GM18507 (cell line): ENCODE data around the gene ZNF571.

ENCODE experiments used
- DNase-seq: peaks from one replicate; pipeline ENCODE4 v3.0.0; 2011; ENCODE audit warnings: low read depth; ENCODE audit not compliant: insufficient read length; ENCODE audit errors: extremely low spot score
- FAIRE-seq: peaks from 2 replicates; lab custom pipeline; 2011; peaks lifted over from hg19 to GRCh38; lab: Jason Lieb, UNC

Gene ZNF571

GRCh38 chr19:37594304-37594981 is at the start of gene ZNF571, which contains the start of gene ZNF540:
ZNF571 (minus strand) TSS chr19:37594792; CDS start chr19:37586676, 8,116 bp downstream.
ZNF540 (plus strand) TSS chr19:37594876; CDS start chr19:37598448, 3,572 bp downstream.
- DNase-seq (peak; percentile 71), FAIRE-seq (peak; percentile 96)

- no peak for FAIRE-seq
- DNase-seq: no peak
Measured at GRCh38 chr19:37635076-37636056, 40.8 kb upstream of the ZNF571 start.

GRCh38 chr19:37594982-37595382 is 390 bp upstream of the ZNF571 start:
- no peak for DNase-seq
- peak; percentile 38 for FAIRE-seq

GRCh38 chr19:37593996-37594303 is 642 bp downstream of the ZNF571 start:
- DNase-seq (no peak), FAIRE-seq (peak; percentile 50)

GRCh38 chr19:37583340-37583739 is 11.3 kb downstream of the ZNF571 start:
- no peak for FAIRE-seq
- DNase-seq: no peak

GRCh38 chr19:37572203-37572602 is 22.4 kb downstream of the ZNF571 start:
- FAIRE-seq (no peak), DNase-seq (no peak)

GRCh38 chr19:37565370-37565669 is 29.3 kb downstream of the ZNF571 start:
- FAIRE-seq (no peak), DNase-seq (no peak)

- no peak for FAIRE-seq
Measured at GRCh38 chr19:37564624-37565369, 29.8 kb downstream of the ZNF571 start.

GRCh38 chr19:37563518-37563917 is 31.1 kb downstream of the ZNF571 start:
- DNase-seq: no peak
- no peak for FAIRE-seq

More at GRCh38 chr19:37564624-37565369, 29.8 kb downstream of the ZNF571 start:
- no peak for DNase-seq

GRCh38 chr19:37551129-37551993 is 43.2 kb downstream of the ZNF571 start:
- FAIRE-seq (no peak), DNase-seq (peak; percentile 40)

- FAIRE-seq (no peak), DNase-seq (no peak)
Measured at GRCh38 chr19:37537391-37537947, 57.1 kb downstream of the ZNF571 start.

- FAIRE-seq (no peak), DNase-seq (no peak)
Measured at GRCh38 chr19:37519890-37520289, 74.7 kb downstream of the ZNF571 start.
